HTERT RPE-1 (cell line): ENCODE measurements around the gene RHEB.

Experiments used
- in situ Hi-C: fragments of 300-500 bp; cut with MboI; formaldehyde crosslinking; loops from 4 replicates; pipeline ENCODE4 v1.14.3; 2020; ENCODE audit warnings: low sequenced_read_pairs

RHEB gene

DNA sequence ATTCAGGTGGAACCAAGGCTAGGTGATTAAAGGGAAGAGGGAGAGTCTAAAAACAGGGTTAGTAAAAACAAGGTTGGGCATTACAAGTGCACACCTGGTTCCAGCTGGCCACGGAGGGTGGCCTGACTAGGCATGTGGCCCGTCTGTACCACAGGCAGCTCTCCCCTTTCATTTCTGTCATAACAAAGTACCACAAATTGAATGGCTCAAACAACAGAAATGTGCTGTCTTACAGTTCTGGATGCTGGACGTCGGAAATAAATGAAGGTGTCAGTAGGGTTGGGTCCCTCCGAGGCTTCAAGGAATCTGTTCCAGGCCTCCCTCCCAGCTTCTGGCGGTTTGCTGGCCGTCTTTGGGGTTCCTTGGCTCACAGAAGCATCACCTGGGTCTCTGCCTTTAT is 96.5 kb downstream of the RHEB start:
- in situ Hi-C loops, result no loop called here

DNA sequence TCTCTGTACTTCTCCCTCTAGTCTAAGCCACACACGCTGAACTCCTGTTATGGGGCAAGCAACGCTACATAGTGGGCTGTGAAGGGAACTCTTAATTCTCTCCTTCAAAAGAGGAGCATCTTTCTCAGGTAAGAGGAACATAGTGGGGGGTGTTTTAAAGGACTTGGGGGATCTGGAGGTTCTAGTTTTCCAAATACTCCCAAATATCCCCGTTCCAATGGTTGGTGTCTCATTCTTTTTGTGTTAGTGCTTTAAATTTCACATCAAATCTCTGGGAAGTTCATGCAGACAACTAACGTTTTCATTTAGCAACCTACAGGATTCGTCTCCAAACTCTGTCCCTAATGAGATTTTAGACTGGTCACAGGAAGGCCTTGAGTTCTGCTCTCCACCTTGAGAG is 97.5 kb downstream of the RHEB start:
- in situ Hi-C loops, result no loop called here

DNA sequence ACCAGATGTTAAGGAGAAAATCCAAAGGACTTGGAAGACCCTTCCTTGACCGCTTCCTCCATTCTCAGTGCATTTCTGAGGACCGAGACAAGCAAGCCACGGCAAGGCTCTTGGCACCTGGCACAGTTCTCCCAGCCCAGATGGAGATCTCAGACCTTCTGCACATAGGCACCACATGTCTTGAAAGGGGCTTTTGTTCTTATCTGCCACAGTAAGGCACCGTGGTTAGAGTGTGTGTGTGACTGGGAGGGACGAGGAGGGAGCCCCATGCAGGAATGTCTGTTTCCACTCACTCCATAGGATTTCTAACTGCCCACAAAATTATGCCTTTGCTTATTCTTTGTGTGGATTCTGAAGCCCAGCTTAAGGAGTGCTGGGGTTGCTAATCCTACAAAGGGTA is 99.6 kb downstream of the RHEB start:
- in situ Hi-C loops, result no loop called here

DNA sequence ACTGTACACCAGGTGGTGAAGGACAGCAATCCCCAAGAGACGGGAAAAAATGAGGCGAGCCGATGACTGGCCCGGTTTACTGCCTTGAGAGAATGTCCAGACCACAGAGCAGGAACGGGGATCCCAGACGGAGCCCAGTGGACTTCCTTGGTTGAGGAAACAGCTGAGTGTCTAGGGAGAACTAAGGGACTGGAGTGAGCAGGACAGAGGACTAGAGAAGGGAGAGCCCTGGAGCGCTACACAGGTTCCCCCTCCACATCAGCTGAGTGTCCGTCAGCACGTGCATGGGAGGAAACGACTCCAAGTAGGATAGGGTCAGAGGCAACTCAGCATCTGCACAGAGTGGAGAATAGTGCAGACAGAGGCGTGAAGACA is 102.8 kb downstream of the RHEB start:
- in situ Hi-C loops, result no loop called here

DNA sequence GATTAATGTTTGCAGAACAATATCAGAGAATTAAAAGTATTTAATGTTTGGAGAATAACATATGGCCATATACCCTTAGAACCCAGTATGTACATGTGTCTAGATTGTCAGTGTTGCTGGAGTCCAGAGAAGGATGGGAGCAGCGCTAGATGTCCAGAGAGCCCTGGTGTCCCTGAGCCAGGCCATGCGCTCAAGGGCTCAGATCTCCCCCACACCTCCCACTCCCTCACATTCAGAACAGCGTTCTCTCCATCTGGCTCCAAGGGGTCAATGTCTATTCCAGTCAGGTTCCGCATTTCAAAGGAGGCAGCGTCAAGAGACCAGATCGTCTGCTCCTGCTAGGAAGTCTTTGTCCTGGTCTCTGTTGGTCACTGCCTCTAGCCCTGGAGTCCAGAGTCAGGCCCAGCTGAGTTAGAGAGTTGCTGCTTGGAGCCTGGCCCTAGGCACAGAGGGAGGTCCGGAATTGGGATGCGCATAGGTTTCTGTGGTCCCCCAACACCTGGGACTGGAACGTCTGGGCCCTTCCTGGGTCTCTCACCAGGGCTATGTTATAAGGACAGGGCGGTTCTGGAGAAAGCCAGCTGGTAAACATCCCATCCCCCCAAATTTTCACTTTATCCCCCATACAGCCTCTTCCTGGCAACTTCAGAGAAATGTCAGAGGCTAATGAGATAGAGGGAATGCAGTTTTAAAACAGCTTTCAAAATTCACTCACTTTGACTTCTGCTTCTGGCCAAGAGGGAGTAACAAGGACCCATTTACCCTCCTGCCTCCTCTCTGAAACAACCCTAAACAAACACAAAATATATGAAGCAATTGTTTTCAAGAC is 103.4 kb downstream of the RHEB start:
- in situ Hi-C loops, result no loop called here
